Cardiac fibroblast (primary cell): ENCODE measurements around the gene ASAP2.
"Not testable (repeated sequence)": the region's sequence is repeated elsewhere in the genome, so short reads cannot be mapped to it uniquely, and the experiment has no call there.

Experiments
- DNase-seq, 2 donors: peaks; one replicate each; pipeline versions ENCODE4 v3.0.0 to v3.0.0-alpha.2; 2010; ENCODE audit warnings: low read depth in 2 of 2
- H3K4me3 ChIP-seq, 2 donors: replicated peaks in 1 of 2; 1 replicate in 1 of 2; 2 replicates in 1 of 2; pipeline ENCODE4 v1.5.1; 2011; ENCODE audit warnings: low read depth in 2 of 2, low read length in 2 of 2, mild to moderate bottlenecking in 2 of 2, moderate library complexity in 1 of 2
- TF ChIP-seq, protein P1 (sequence below): IDR thresholded peaks from one replicate; pipeline ENCODE4 v1.5.1; 2011; ENCODE audit warnings: low read depth, mild to moderate bottlenecking, low read length, inconsistent platforms

The ASAP2 gene

GRCh38 chr2:9211496-9211895, 4.9 kb downstream of the ASAP2 start:
- peak; percentile 62 to 76 for DNase-seq
- no peak overlapping the region for H3K4me3 ChIP-seq
- TF ChIP-seq, protein P1, sequence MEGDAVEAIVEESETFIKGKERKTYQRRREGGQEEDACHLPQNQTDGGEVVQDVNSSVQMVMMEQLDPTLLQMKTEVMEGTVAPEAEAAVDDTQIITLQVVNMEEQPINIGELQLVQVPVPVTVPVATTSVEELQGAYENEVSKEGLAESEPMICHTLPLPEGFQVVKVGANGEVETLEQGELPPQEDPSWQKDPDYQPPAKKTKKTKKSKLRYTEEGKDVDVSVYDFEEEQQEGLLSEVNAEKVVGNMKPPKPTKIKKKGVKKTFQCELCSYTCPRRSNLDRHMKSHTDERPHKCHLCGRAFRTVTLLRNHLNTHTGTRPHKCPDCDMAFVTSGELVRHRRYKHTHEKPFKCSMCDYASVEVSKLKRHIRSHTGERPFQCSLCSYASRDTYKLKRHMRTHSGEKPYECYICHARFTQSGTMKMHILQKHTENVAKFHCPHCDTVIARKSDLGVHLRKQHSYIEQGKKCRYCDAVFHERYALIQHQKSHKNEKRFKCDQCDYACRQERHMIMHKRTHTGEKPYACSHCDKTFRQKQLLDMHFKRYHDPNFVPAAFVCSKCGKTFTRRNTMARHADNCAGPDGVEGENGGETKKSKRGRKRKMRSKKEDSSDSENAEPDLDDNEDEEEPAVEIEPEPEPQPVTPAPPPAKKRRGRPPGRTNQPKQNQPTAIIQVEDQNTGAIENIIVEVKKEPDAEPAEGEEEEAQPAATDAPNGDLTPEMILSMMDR = no peak

DNA sequence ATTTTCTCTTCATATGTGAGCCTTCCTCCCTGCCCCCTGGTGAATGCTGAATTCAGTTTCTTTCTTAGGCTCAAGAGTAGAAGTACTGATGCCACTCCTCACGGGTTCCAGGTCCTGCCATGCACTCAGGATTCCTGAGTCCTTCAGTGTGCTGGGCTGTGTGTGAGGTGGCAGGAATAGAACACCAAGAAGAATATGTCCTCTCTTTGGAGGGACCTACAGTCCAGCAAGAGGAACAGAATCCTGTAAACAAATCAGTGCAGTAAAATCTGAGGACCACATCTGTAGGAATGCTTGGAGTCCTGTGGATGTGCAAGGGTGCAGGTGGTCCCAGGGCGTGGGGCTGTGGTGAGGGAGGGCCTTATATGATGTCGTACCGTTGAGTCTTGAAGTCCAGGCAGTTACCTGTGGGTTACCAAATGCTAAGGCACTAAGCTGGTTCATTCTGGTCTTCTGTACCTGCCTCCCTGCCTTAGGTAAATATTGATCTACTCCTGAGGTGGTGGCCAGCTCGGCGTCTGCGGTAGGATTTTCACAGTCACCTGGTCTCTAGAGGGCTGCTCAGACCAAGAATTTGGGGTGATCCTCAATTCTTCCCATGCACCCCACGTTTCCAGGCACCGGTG, 5.5 kb downstream of the ASAP2 start:
- TF ChIP-seq, protein P1 = no peak
- no peak for DNase-seq
- H3K4me3 ChIP-seq = no peak overlapping the region

GRCh38 chr2:9212661-9213411, 6.2 kb downstream of the ASAP2 start:
- DNase-seq = peak in 1 of 2 donors; percentile 65
- H3K4me3 ChIP-seq = no peak overlapping the region
- TF ChIP-seq, protein P1 = no peak

DNA sequence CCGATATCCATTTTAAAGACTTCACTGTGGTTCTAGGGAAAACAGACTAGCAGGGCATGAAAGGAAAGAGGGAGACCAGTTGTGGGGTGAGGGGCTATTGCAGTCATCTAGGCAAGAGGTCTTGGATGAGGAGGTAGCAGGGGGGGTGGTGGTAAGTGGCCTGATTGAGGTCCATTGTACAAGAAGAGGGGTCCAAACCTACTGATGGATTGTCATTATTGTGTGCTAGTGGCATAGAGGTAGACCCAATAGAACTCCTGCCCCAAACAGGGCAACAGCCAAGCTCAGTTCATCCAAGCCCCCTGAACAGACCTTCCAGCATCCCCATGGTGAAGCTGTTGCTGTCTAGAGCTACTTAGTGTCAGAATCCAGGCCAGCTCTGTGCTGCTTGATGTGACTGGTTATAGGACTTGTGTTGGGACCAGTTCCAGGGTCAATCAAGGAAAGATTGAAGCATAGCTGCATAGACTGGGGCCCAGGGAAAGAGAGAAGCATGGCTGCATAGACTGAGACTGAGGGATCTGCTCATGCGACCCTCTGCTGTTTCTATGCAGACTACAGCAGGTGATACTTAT, 7.0 kb downstream of the ASAP2 start:
- DNase-seq = no peak
- TF ChIP-seq, protein P1 = no peak
- no peak overlapping the region for H3K4me3 ChIP-seq

- no peak overlapping the region for H3K4me3 ChIP-seq
- no peak for DNase-seq
- TF ChIP-seq, protein P1 = no peak
Measured at GRCh38 chr2:9214873-9215272, 8.3 kb downstream of the ASAP2 start.

DNA sequence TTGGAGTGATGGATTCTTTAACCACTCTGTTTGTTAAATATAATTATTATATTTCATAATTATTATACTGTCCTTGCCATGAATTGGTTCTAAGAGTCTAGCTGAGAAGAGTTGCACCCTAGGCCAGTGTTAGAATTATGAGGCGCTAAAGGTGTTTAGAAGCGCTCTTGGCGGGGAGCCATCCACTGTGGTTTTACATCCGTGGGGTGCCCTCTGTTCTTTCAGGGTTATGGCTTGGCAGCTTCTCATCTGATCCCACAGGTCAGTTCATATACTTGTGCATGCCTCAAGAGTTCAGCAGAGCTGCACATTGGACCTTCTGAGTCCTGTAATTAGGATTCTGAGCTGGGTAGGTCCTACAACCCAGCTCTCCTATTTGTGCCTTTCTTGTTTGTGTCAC, 9.1 kb downstream of the ASAP2 start:
- DNase-seq = no peak
- TF ChIP-seq, protein P1 = no peak

DNA sequence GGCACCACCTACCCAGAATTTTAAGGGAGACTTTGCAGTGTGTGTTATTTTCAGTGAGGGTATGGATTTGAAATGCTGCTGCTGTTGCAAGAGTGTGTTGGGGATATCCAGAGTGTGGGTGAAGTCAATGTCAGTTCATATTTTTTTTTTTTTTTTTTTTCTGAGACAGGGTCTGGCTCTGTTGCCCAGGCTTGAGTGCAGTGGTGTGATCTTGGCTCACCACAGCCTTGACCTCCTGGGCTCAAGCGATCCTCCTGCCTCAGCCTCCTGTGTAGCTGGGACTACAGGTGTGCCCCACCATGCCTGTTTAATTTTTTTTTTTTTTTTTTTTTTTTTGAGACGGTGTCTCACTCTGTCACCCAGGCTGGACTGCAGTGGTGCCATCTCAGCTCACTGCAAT, 9.5 kb downstream of the ASAP2 start:
- H3K4me3 ChIP-seq, DNase-seq: not testable (repeated sequence)

More for the DNA sequence above, 9.1 kb downstream of the ASAP2 start:
- no peak overlapping the region for H3K4me3 ChIP-seq
